ENCODE measurements around the gene PKN2.

- TF ChIP-seq EZH2 (IDR thresholded peaks at IDR 0.05; ENCODE audit: low read length, missing control alignments), result no peak
- TF ChIP-seq, protein P1, sequence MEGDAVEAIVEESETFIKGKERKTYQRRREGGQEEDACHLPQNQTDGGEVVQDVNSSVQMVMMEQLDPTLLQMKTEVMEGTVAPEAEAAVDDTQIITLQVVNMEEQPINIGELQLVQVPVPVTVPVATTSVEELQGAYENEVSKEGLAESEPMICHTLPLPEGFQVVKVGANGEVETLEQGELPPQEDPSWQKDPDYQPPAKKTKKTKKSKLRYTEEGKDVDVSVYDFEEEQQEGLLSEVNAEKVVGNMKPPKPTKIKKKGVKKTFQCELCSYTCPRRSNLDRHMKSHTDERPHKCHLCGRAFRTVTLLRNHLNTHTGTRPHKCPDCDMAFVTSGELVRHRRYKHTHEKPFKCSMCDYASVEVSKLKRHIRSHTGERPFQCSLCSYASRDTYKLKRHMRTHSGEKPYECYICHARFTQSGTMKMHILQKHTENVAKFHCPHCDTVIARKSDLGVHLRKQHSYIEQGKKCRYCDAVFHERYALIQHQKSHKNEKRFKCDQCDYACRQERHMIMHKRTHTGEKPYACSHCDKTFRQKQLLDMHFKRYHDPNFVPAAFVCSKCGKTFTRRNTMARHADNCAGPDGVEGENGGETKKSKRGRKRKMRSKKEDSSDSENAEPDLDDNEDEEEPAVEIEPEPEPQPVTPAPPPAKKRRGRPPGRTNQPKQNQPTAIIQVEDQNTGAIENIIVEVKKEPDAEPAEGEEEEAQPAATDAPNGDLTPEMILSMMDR (conservative IDR thresholded peaks at IDR 0.05 in 1 of 2, IDR thresholded peaks at IDR 0.05 in 1 of 2; ENCODE audit: low read depth in 1 of 2, low read length in 2 of 2), result no peak
These were observed 119.4 kb downstream of the PKN2 start for GRCh38 chr1:88803444-88803843.

Measured in fibroblast of lung (primary cell).